Stimulated activated CD4-positive, alpha-beta T cell treated with anti-CD3 and anti-CD28 coated beads, Interleukin-4, amount 100 ng/mL, for 48 hours (primary cell): ENCODE results near the gene ITPR1.

ENCODE experiments used
- DNase-seq, 2 donors: peaks; one replicate each; pipeline ENCODE4 v3.0.0-alpha.2; 2020; ENCODE audit warnings: low read depth in 2 of 2

Gene ITPR1

DNA sequence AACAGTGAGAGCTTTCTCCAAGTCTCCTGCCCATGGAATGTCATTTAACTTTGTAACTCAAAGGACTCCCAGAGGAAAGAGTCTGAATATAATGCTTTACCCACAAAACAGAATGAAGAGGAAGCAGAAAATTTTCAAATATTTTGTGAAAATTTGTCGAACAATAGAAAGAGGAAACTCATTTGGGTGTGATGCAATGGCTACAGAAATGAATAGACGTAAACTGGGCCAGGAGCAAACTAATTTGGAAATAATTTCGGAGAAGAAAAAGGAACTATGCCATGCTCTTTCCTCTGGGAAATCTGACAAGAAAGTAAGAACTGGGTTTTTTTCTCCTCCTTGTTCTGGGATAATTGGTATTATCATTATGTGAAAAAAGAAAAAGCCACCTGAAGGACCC is 14.9 kb upstream of the ITPR1 start:
- no peak for DNase-seq

DNA sequence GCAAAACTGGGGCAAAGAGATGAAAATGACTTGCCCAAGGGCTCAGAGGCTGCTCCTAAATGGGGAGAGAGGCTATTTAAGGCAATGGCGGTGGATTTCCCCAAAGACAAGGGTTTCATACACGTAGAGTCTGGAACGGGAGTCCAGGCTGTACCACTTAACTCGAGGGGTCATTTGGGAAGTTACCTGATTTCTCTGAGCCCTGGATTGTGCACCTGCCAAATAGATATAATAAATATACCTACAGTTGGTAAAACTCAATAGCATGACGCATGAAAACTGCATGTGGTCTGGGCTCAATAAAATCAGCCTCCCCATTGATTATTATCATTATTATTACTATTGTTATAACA is 1.3 kb upstream of the ITPR1 start:
- DNase-seq: no peak

DNA sequence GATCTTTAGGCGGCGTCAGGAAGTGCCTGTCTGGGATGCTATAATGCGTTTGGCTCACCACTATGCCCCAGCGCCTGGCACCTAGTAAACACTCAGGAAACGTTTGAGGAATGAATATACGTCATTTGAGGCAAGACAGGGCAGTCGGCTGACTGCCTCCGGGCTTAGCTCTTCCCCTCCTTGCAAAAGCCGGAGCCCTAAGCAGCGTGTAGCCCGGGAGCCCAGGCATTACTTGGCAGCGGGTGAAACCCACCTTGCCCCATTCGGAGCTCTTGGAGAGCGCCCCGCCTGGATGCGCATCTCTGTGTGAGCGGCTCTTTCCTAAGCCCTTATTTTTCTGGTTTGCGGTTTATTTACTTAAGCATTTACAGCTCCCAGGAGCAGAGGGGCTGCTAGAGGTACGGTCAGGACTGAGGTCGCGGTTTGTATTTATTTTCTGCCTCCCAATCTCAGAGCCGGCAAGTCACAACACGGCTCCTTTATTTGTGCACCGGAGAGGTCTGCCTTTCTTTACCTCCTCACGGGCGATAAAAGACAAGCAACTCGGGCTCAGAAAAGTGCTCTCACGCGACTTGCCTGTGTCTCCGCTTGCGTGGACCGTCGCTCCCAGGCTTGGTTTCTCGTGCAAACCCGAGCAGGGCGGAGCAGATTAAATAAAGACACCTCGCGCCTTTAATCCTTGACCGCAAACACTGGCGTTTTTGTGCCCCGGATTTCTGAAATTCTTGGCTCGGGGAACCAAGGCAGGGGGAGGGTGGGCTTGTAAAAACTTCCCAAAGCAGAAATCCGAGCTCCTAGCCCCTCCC is 737 bp upstream of the ITPR1 start:
- DNase-seq: no peak

DNA sequence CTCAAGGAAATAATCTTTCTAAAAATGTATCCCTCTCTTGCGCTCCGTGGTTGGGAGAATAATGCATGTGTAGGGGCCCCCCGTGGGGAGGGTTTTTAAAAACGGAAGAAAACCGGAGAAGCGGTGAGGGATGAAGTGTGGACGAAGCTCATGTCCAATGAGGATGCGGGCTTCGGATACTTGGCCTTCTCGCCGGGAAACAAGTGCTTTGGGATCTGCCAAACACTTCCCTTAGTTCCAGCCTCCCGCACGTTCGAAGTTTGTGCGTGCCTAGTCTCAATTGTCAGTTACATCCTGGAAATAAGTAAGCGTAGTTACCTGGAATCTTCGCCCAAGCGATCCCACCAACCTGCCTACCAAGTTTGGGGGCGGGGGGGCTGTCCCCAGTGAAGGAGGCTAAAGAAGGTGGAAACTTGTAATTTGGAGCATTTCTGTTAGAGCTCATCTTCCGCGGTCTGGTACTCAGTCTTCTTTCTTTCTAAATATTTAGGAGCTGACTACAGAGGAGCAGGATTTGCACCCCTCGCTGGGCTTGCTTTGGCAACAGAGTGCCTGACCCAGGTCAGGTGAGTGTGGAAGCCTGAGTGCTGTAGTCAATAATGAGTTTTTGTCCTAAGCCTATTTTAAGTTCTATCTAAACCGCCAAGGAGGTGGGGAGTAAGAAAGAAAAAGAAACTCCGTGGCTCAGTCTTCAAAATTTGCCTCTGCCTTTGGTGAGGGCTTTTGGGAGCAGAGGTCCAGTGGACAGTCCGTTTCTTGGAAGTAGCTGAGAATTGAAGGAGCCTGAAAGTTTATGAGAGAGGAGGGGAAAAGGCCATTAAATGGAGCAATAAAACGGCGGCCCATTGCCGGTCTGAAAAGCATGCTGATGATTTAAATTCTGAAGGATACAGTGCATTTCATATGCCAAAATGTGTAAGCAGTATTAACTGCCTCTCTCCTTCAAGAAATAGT is 1.1 kb downstream of the ITPR1 start:
- no peak for DNase-seq

DNA sequence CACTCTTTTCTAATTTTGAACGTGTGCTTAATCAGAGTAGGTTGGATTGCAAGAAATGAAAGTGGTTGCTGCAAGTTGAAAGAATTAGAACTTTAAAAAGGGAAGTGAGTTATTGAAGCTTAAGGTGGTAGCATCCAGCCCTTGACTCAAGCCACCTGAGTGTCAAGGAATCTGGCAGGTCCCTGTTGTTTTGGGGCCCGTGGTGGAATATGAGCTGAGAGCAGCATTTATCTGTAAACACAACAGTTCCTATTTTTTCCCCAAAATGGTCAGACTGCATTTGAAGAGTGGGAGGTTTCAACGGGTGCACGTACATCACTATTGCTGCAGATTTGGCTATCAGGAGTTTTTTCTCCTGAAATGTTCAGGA is 1.7 kb downstream of the ITPR1 start:
- no peak for DNase-seq

DNA sequence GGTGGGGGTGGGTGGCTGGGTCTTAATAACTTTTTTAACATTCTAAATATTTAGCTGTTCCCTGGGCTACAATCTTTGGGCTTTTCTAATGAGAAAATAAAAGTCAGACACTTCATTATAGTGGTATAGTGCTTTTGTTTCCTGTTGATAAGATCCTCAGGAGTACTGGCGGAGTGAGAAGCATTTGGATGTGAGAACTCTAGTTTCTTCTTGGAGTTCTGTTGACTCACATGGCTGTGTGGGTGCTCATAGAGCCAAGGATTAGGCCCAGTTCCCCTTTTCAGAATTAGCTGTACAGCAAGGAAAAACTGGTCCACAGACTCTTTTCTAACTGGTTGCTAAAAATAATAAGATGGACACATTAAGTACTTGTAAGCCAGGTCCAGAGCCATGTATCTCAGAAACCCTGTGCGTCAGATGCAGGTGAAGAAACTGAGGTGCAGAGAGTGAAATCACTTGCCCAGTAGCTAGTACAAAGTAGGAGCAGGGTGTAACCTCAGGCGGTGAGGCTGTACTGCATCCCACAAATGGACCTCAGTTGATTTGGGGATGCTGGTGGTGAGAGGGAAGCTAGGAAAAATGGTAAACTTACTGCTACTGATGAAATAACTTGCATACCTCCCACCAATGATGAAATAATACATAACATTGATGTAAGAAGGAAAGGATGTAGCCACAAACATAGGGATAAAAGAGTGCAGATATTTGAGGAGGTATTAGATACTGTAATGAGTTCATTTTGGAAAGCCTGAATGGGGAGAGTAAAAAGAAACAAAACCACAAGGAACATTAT is 2.3 kb downstream of the ITPR1 start:
- DNase-seq: no peak

DNA sequence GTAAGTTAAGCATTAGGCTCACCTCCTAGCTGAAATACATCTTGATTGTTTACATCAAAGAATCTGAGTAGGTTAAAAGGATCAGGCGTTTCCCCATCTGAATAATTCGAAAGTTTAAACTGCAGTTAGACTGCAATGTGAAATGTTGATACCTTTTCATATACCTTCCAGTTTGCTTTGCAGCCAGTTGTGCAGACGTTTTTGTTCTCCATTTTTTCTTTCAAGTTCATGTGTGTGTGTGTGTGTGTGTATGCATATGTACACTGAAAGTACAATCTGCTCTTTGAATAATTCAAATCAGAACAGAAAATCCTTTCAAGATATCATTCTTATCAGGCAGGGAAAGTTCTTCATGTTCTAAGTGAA is 2.9 kb downstream of the ITPR1 start:
- DNase-seq: no peak

DNA sequence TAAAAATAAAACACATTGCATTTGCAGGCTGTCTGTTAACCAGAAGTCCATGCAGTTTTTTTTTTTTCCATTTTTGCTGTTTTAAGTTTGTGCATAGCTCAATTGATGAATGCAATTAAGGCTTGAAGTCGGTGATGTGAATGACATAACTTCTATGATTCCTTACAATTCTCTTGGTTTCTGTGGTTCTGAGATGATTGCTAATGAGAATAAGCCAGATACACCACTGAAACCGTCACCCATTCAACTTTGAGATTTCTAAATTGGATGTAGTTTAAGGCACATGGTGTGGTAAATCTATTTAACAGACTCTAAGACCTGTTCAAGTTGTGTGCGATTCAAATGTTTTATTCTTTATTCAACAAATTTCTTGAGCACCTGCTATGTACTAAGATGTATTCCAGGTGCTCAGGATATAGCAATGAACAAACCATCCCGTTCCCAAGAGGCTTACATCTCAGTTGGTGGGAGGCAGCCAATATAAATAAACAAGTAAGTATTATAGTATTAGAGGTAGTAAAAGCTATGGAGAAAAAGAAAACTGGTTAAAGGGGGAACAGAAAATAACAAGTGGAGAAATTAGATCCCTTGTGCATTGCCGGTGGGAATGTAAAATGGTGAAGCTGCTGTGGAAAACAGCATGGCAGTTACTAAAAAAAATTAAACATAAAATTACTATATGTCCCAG is 4.0 kb downstream of the ITPR1 start:
- no peak for DNase-seq

DNA sequence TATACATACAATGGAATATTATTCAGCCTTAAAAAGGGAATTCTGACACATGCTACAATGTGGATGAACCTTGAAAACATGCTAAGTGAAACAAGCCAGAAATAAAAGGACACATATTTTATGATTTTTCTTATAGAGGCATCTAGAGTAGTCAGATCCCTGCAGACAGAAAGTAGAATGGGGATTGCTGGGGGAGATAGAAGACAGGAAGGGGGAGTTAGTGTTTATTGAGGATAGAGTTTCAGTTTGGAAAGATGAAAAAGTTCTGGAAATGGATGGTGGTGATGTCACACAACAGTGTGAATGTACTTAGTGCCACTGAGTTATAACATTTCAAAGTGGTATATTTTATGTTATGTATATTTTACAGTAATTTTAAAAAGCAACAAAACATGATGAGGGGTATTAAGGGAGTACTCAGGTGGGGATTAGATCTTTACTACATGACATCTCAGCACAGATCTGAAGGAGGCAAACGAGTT is 4.7 kb downstream of the ITPR1 start:
- DNase-seq: no peak

DNA sequence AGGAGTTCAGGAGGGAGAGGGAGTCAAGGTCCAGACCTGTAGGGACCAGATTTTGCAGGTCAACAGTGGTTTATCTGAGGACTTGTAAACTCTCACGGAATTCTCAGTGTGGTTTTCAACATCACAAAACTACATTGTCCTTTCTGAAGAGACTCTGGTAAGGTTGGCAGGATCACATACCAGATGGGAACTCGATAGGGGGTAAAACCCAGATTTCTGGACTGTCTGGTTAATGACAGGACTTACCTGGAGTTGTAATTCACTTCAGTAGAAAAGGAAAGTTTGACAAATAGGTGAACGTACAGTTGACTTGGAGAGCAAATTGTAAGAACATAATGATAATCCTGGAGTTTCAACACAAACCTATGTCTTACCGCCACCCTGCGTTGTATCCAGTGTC is 5.3 kb downstream of the ITPR1 start:
- no peak for DNase-seq

DNA sequence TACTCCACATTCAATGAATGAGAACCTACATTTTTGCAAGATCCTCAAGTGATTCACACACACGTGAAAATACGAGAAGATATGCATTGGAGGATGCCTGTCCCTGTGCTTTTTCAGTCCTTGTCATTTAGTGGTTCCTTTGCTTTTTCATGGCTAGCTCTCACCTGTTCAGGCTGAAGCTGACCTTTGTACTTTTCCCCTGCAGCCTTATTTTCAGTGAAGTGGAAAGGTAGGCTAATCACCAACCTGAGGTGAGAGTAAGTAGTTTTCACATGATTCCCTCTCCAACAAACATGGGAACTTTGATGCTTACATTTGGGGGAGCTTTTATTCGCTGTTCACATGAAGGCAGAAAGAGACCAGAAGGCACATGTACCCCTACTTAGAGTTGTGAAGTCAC is 8.3 kb downstream of the ITPR1 start:
- DNase-seq: no peak

DNA sequence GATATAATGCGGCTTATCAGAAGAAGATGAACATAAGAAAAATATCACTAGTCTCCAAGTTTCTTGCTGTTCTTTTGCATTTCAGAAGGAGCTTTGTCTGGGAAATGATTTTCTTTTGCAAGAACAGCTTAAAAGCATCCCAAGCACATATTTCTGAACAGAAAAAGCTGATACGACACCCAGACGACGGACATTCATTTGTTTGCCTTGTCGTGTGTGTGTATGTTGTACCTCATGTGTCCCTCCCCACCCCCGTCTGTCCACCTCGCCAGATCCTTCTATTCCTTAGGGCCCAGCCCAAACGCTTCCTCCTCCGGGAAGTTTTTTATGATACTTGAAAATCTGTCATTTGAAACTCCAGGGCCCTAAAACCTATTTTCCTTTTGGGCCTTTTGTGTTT is 8.8 kb downstream of the ITPR1 start:
- DNase-seq: no peak

DNA sequence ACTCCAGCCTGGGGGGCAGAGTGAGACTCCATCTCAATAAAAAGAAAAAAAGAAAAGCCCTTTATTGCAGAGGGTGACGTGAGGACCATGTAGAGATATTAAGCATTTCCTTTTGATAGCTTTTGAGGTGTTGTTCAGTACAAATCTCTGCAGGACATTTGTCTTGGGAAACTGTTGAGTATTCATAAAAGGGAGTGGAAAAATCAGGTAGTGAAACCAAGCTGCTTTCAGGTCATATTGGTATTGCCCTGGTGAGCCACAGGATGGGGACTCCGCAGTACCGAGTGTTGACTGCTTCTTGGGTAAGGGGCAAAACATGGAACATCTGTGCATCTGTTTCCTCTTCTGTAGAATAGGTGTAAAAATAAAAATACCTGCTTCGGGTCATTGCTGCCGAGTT is 9.9 kb downstream of the ITPR1 start:
- no peak for DNase-seq

DNA sequence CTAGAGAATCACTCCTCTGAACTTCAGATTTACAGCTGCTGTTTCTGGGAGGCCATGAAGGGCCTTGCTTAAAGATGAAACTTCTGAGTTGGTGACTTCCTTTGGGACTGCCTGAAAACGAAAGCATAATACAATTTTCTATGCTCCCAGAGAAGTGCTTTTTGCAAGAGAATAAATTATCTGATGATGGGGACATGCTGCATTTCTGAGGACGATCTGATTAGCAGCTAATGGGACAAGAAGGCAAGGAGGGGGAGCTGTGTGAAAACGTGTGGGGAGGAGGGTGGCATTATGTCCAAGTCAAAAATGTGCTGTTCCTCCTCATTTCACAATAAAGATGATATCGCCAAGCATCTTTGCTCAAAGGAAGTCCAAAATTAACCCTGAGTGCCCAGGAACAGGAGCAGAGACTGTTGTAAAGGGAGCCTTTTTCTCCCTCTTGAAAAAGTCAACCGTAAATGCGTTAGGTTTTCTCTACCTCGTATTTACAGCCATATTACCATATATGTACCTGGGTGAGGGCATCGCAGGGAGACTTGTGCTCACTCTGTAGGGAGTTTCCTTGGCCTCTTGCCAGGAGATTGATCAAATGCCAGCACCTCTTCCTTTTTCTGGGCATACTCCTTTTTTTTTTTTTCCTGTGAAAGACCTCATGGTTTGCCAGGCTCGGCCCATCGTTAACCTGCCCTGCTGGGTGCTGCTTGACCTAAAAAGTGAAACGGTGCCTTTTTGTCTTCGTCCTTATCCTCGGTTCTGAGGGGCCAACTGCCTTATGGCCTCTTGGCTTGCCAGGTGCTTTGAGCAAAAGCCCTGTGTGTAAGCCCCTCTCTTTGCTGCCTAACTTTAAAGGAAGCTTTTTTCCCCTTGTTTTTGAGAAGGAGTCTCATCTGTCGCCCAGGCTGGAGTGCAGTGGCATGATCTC is 11.5 kb downstream of the ITPR1 start:
- DNase-seq: no peak

DNA sequence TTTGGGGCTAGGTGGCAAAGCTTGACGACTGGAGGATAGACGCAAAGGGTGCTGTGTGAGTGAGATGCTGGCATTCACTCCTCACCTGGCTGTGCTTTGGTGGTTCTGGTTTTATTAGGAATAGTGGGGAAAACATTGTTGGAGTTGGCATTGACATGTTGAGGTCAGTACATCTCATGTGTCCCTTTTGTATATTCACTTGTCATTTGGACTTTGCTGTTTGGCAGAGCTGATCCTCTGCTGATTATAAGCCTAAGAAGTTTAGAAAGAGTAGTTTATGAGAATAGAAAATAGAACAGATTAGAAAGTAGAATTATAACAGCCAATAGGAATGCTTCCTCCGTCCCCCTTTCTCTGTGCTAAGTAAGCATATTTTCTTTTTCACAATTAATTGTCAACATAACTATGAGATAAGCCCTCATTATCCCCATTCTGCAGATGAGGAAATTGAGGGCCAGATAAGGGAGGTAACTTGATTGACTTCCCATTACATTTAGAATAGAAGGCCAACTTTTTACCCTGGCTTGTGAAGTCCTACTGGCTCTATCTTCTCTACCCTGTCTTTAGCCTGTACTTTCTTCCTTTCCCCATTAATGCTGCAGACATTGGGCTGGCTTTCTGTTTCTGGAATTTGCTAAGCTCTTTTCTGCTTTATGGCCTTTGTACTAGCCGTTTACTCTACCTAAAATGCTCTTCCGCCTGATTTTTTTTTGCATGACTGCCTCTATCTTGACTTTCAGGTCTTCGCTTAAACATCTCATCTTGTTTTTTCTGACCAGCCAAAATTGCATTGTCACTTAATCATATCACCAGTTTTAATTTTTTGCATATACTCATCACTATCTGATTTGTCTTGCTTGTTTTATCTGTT is 12.8 kb downstream of the ITPR1 start:
- DNase-seq: no peak

DNA sequence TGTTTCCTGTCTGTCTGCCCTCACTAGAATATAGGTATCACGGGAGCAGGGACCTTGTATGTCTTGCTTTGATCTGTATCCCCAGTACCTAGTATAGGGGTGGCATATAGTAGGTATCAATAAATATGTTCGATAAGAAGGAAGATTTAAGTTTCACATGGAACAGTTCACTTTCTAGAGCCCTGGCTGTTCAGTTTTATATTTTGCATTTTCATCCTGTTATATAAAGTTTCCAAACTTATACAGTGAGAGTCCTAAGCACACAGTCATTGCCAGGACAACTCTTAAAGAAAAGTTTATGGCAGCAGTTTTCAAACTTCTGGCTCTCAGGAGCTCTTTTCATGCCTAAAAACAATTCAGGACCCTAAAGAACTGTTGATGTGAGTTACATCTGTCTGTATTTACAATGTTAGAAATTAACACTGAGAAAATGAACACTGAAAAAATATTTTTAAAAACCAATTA is 13.4 kb downstream of the ITPR1 start:
- no peak for DNase-seq

DNA sequence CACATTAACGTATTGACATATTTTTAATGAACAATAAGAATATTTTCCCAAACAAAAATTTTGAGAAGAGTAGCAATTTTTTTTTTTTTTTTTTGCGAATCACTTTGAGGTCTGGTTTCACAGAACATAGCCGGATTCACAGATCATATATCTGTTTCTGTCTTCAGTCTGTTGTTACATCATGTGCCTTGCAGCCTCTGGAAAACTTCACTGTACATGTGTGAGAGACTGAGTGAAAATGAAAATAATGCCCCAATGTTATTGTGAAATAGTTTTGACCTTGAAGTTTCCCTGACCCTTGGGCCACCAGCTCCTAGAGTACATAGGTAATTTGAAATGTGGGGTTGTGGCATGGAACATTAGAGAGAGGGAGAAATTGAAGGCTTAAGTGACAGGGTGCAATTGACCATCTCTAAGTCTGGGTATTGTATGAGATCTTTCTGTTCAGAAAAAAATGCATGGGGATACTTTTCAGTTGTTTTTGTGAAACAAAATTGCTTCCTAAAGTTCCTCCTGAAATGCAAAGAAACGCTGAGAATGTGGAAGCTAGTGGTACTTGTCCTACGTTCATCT is 14.0 kb downstream of the ITPR1 start:
- no peak for DNase-seq

DNA sequence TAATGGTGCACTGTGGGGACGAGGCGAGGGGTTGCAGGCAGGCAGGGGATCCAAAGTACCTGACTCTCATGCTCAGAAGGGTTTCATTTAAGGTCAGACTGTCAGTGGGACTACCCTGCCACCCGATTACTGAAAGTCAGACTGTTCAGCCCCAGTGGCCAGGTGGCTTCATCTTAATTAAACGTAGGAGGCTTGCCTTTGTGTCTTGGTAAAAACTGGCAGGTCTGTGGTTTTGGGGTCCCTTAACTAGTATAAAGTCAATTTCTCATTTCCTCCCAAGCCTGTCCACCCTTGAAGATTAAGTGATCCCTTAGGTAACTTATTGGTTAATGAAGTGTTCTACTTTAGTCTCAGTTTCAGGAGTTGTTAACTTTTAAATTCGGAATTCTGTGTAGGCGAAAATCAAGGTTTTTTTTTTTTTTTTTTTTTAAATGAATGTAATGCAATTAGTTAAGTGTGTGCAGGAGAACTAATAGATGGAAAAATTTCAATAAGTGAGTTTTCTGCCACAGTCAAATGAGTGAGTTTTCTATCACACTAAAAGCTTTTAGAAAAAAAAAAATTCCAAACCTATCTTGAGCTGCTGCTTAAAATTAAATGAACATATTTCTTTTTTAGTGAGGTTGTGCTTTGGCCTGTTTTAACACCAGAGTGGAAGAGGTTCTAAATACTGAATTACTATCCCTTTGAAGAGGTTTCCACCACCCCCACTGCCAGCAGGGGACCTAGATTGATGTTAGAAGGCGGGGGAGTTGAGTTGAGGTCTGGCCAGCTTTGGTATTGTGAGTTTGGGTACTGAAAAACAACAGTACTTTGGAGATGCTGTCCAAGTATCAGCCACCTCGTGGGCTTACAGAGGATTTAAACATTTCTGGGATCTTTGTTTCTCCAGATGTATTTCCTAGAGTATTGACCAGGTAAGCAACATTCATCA is 15.2 kb downstream of the ITPR1 start:
- DNase-seq: no peak
